AG10803 (cell line): ENCODE results near the gene GDF7.

Experiments used
- DNase-seq: peaks from one replicate; pipeline ENCODE4 v3.0.0; 2010; ENCODE audit warnings: low read depth
- H3K4me3 ChIP-seq: 2 replicates; pipeline ENCODE4 v1.5.1; 2011; ENCODE audit warnings: mild to moderate bottlenecking, low read length, control low read depth
- CTCF ChIP-seq: conservative IDR thresholded peaks from 2 replicates; pipeline ENCODE4 v1.5.1; 2011; ENCODE audit warnings: mild to moderate bottlenecking, low read length, control low read depth, inconsistent platforms

Gene GDF7

DNA sequence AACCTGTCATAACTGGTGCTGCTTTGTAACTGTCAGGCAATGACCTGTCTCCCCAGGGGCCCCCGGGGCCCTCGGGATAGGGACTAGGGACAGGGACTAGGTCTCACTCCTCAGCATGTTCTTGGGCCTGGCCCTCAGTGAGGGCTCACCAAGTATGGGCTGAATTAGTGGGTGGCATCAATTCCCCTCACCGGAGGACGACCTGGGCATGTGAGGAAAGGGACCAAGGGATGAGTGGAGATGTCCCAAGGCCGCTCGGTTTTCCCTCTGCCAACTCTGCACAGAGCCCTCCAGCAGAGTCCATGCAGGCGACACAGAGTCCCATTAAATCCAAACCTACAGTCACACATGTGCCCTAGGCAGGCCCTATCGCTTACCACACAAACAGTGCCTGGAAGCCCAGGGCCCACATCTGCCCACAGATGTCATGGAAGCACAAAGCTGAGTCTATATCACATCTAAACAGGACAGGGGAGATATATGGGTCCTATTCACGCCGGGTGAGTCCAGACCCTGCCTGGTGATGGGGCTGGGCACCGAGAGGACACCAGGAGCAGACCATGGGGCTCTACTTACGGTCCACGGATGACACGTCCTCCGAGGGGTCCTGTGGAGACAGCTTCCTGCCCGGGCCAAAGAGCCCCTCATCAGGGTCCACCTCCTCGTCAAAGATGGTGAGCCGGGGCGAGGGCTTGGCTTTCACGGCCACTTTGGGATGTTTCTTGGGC, 42.6 kb upstream of the GDF7 start:
- TF ChIP-seq CTCF: no peak
- no peak overlapping the region for H3K4me3 ChIP-seq
- no peak for DNase-seq

- H3K4me3 ChIP-seq: no peak overlapping the region
- DNase-seq: no peak
- TF ChIP-seq CTCF: no peak
Observed at GRCh38 chr2:20624884-20625485, 42.0 kb upstream of the GDF7 start.

DNA sequence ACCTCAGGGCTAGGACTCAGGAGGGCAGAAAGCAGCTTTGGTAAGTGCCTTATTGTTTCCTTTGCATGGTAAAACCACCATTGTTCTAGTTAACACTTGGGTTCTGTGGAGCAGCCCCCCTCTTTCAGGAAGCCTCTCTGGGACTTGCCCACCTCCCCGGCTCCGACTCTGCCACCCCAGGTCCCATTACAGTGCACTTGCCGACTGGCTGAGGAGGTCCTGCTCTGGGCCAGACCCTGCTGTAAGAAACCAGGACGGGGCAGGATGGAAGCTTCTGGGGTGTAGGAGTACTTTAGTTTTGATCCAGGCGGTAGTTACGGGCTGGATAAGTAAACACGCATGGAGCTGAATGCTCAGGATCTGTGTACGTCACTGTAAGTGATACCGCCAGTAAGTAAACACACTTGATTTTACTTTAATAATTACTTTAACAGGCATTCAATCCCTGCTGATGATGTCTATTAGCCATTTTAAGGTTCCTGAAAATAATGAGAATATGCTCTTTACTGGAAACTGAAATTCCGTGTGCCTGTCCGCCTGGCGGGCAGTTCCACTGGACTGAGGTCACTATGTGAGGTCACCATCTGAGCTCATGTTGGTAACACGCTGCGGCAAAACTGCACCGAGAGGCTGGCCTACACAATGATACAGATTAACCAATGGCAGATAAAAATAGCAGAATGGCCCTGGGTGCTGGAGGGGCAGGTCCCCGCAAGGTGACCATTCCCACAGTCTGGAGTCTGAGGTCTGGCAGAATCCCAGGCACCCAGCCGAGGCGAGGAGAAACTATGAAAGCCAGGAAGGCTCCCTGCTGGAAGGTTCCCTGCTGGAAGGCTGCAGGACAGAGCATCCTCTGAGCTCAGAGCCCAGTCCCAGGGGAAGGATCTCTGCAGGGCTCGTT, 41.2 kb upstream of the GDF7 start:
- no peak overlapping the region for H3K4me3 ChIP-seq
- DNase-seq: no peak
- no peak for TF ChIP-seq CTCF

DNA sequence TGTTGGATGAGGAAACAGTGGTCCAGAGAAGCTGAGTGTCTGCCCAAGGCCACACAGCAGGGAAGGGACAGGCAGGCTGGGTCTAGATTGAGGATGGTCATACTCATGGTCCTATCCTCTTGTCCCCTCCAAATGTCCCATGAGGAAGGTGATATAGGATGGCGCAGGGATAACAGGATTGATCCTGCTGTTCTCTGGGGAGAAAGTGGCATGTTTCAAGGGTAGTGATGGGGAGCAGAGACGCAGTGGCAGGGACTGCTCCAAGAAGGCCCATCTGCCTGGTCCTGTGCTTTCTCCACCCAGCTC, 40.6 kb upstream of the GDF7 start:
- no peak overlapping the region for H3K4me3 ChIP-seq
- DNase-seq: no peak
- no peak for TF ChIP-seq CTCF

DNA sequence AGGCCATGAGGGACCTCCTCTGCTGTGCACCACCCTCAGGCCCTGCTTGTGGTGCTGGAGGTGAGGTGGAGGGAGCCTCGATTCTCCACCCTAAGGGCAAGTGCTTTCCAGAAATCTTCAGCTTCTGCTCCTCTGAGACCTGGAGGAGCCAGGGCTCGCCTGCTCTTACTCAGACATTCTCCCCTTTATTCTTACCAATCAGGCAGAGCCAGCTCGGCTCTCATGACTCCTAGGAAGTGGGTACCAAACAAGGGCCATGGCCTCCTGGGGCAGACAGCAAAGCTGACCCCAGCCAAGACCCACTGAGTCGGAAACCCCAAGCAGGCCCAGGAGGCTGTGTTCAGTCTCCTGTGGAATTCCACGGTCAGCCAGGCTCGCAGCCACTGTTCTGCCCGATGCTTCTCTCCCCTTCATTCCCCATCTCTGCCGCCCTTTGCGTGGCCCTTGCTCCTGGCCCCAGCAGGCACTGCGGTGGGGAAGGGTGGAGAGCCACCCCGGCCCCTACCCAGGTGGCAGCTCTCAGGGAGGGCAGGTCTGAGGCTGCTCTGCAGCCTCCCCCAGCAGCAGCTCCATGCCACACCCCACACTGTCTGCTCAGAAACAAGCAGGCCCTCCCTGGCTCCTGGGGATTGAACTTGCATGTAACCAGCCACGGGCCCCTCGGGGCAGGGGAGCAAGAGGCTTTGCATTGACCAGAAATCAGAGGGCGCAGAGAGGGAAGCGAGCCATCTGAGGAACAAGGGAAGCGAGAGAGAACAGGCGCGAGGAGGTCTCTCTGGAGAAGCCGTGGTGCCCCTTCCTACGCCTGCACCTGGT, 40.0 kb upstream of the GDF7 start:
- no peak overlapping the region for H3K4me3 ChIP-seq
- no peak for DNase-seq
- no peak for TF ChIP-seq CTCF

GRCh38 chr2:20627712-20628380, 39.1 kb upstream of the GDF7 start:
- no peak for TF ChIP-seq CTCF
- H3K4me3 ChIP-seq: no peak overlapping the region
- DNase-seq: no peak
